ENCODE results near the gene FBXO45.

DNA sequence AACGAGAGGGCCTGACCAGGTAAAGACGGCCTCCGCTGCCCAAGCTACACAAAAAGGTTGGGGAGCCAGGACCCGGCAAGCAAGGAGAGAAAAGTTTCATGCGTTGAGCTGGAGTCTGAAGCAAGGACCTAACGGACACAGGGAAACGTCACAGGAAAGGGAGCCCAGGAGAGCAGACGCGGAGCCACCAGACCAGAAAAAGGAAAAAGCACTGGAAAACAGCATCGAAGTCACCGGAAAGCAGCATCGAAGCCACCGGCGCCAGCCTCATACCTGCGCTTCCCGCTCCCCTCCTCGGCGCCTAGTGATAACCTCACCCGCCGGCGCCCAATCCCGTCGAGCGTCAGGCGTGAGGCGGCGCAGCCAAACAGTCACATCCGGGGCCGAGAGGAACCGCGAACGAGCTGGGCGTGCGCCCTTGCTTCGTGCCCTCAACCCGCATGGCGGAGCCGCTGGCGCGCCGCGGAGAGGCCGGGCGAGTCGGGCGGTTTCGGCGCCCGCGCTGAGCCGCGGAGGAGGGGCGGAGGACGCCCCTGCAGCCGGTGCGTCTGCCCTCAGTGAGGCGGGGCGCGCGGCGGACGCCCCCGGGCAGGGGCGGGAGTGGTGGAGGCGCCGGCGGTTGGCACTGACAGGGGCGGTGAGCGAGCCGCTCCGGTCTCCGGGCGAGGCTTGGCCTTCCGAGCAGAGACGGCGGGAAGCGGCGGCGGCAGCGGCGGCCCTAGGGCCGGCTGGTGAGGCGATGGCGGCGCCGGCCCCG, at the start of gene FBXO45, which contains the start of gene WDR53:
- TF ChIP-seq, protein P1, sequence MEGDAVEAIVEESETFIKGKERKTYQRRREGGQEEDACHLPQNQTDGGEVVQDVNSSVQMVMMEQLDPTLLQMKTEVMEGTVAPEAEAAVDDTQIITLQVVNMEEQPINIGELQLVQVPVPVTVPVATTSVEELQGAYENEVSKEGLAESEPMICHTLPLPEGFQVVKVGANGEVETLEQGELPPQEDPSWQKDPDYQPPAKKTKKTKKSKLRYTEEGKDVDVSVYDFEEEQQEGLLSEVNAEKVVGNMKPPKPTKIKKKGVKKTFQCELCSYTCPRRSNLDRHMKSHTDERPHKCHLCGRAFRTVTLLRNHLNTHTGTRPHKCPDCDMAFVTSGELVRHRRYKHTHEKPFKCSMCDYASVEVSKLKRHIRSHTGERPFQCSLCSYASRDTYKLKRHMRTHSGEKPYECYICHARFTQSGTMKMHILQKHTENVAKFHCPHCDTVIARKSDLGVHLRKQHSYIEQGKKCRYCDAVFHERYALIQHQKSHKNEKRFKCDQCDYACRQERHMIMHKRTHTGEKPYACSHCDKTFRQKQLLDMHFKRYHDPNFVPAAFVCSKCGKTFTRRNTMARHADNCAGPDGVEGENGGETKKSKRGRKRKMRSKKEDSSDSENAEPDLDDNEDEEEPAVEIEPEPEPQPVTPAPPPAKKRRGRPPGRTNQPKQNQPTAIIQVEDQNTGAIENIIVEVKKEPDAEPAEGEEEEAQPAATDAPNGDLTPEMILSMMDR (IDR thresholded peaks at IDR 0.05; ENCODE audit: poor library complexity): no peak
- TF ChIP-seq EZH2 (IDR thresholded peaks at IDR 0.05; ENCODE audit: borderline replicate concordance) (no peak), EZH2phosphoT487 (IDR thresholded peaks at IDR 0.05; ENCODE audit: low read depth, severe bottlenecking, unreplicated experiment) (no peak)
